COLO668 (cell line): Measurements from ENCODE around the gene TCEAL6.
"Not testable (repeated sequence)": the region's sequence is repeated elsewhere in the genome, so short reads cannot be mapped to it uniquely, and the experiment has no call there.

ENCODE experiments used
- DNase-seq: peaks from one replicate; lab custom pipeline; 2025; ENCODE audit not compliant: unreplicated experiment; lab: John Stamatoyannopoulos, UW

TCEAL6 gene

GRCh38 chrX:102142274-102142673, at the start of gene TCEAL6:
Gene TCEAL6 (minus strand): TSS chrX:102142481.
- not testable (repeated sequence) for DNase-seq

DNA sequence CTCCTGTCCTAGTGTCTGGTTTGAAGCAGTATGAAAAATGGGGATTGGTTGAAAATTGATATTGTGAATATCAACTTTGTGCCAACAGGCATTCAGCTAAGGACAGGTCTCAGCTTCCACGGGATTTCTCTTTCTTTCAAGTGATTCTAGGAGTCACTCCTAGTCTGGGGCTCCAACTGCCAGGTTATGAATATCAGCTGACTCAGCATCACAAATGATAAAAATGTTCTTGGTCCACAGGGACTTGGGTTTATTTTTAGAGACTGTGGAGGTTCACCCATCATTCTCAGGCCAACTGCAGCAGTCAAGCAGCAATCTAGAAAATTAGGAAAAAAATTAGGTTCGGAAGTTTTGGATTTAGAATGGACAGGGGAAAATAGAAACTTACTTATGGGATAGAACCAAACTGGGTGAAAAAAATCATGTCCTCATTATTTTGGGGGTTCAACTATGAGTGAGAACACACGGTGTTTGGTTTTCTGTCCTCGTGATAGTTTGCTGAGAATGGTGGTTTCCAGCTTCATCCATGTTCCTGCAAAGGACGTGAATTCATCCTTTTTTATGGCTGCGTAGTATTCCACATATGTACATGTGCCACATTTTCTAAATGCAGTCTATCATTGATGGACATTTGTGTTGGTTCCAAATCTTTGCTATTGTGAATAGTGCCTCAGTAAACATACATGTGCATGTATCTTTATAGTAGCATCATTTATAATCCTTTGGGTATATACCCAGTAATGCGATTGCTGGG, 43.9 kb upstream of the TCEAL6 start:
- no peak for DNase-seq

DNA sequence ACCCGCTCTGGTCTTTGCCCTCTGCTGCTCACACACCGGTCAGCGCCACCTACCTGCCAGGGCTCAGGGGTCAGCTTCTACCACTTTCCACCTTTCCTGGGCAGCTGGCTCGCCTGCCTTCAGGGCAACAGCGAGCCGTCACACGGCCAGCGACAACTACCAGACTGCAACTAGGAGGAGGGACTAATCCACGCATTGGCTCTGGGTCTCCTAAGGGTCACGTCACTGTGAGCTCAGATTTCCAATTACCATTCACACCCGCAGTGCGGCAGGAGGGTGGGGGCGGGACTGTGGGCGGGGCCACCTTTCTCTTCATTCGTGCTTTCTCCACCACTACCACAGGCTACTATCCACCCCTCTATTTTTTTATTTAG, 13.5 kb upstream of the TCEAL6 start, which contains the start of gene BEX5:
TSS of gene BEX5 (minus strand) at position 172 of the 374 bp plus-strand sequence. CDS start 1,712 bp downstream, outside the sequence.
- no peak for DNase-seq

GRCh38 chrX:102154900-102155805, 12.9 kb upstream of the TCEAL6 start:
- no peak for DNase-seq

- no peak for DNase-seq
Measured at GRCh38 chrX:102154218-102154860, 12.1 kb upstream of the TCEAL6 start.

DNA sequence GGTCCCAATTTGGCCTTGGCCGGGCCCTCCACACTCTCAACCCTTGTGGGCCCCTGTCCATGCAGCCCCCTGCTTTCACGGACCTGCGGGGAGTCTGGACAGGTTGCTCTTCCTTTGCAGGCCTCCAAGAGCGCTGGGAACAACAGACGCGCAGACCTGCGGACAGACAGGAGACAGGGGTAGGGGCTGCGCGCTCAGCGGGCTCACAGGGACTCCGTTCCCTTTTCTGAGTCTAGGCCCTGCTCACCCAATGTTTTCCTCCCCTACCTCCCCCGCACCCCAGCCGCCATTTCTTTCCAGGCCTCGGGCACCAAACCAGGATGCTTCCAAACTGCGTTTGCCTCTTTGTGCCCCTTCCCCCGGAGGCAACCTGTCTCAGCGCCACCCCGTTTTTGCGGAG, 650 bp downstream of the TCEAL6 start:
- not testable (repeated sequence) for DNase-seq

DNA sequence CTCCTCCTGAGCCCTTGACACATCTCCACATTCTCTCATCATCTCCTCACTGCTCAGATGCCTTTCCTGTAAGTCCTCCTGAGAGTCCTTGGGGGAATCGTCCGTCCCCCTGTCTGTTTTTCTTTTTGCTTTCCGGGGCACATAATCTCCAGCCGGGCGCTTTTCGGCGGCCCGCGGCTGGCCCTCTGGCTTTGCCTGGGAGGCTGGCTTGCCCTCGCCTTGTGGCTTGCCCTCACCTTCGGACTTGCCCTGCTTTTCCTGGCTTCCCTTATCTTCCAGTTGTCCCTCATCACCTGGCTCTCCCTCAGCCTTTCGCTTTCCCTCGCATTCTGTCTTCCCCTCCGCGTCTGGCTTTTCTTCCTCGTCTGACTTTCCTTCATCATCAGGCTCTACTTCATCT, 1.4 kb downstream of the TCEAL6 start:
- not testable (repeated sequence) for DNase-seq

GRCh38 chrX:102138064-102138463, 4.2 kb downstream of the TCEAL6 start:
- no peak for DNase-seq

GRCh38 chrX:102129473-102129872, 12.8 kb downstream of the TCEAL6 start:
- DNase-seq: no peak

DNA sequence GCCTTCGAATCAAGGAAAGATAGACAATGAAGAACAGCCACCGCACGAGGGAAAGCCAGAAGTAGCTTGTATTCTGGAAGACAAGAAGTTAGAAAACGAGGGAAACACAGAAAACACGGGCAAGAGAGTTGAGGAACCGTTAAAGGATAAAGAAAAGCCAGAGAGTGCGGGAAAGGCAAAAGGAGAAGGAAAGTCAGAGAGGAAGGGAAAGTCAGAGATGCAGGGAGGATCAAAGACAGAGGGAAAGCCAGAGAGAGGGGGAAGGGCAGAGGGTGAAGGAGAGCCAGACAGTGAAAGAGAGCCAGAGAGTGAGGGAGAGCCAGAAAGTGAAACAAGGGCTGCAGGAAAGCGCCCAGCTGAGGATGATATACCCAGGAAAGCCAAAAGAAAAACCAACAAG, 15.4 kb downstream of the TCEAL6 start:
- no peak for DNase-seq

DNA sequence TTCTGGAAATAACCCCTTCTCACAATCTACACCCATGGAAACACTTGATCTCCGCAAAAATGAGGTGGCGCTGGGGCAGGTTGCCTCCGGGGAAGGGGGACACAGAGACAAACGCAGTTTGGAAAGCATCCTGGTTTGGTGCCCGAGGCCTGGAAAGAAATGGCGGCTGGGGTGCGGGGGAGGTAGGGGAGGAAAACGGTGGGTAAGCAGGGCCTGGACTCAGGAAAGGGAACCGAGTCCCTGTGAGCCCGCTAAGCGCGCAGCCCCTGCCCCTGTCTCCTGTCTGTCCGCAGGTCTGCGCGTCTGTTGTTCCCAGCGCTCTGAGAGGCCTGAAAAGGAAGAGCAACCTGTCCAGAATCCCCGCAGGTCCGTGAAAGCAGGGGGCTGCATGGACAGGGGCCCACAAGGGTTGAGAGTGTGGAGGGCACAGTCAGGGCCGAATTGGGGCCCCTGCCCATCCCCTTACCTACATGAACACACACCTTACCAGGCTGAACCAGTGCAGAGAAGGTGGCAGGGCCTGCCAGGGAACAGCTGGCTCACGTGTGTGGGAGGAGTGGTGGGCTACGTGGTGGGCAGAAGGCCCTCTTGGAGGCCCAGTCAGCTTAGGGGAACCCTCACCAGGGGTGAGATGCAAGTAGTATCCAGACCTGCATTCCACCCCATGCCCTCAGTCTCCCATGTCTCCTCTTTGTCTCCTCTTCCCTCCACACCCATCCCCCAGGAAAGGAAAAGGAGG, 16.0 kb downstream of the TCEAL6 start:
- DNase-seq: not testable (repeated sequence)

GRCh38 chrX:102125436-102125835, 16.8 kb downstream of the TCEAL6 start, which contains the start of gene TCEAL2:
Gene TCEAL2 (plus strand): TSS chrX:102125679. CDS start chrX:102126831, 1,152 bp downstream.
- not testable (repeated sequence) for DNase-seq

DNA sequence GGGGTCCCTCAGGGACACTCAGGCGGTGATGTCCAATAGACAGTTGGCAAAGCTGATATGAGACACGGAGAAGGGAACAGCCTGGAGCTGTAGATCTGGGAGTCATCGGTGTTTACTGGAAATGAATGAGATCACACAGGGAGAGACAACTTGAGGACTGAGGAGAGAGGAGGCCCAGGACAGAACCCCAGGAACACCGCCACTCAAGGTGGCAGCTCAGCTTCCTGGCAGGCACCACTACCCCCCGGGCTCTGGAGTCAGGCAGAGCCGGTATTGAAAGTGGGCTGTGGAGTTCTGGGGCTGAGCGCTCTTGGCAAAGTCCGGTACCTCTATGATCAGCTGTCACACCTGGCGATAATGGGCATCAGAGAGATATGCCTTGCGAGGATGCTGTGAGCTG, 17.3 kb downstream of the TCEAL6 start:
- not testable (repeated sequence) for DNase-seq

DNA sequence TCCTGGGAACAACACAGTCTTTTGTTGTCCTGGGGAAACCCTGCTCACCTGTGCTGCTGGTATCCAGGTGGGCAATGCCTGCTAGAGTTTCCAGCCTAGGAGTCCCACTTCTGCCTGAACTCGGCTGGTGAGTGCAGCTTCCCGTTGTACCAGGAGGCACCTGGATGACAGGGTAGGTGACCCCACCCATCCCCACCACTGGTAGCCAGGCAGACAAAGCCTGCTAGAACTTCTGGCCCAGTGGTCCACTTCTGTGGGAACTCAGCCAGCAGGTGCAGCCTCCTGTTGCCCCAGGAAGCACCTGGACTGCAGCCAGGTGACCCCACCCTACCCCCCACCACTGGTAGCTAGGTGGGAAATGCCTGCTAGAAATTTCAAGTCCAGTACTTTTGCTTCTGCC, 26.5 kb downstream of the TCEAL6 start:
- no peak for DNase-seq

DNA sequence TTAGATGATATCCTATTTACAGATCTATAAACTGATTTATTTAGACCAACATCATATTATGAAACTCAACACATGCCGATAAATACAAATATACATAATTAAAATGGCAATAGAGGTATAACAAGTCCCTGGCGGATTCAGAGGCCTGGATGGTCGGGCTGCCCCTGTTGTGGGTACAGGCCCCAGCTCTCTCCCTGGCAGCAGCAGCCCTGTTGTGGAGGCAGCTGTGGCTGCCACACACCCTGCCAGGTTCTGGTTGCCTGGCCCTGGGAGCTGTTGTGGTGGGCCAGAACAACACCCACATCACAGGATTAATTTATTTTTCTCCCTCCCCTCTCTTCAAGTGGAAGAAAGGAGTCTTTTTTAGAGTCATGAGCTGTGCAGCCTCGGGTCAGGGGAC, 28.9 kb downstream of the TCEAL6 start:
- DNase-seq: no peak
